CD4-positive, alpha-beta T cell treated with Interleukin-17A for 1 hour (primary cell): Measurements from ENCODE around the gene C2orf74.
"Not testable (repeated sequence)": the region's sequence is repeated elsewhere in the genome, so short reads cannot be mapped to it uniquely, and the experiment has no call there.

Experiments
- DNase-seq: peaks from one replicate; pipeline ENCODE4 v3.0.0-alpha.2; 2020

Gene C2orf74

DNA sequence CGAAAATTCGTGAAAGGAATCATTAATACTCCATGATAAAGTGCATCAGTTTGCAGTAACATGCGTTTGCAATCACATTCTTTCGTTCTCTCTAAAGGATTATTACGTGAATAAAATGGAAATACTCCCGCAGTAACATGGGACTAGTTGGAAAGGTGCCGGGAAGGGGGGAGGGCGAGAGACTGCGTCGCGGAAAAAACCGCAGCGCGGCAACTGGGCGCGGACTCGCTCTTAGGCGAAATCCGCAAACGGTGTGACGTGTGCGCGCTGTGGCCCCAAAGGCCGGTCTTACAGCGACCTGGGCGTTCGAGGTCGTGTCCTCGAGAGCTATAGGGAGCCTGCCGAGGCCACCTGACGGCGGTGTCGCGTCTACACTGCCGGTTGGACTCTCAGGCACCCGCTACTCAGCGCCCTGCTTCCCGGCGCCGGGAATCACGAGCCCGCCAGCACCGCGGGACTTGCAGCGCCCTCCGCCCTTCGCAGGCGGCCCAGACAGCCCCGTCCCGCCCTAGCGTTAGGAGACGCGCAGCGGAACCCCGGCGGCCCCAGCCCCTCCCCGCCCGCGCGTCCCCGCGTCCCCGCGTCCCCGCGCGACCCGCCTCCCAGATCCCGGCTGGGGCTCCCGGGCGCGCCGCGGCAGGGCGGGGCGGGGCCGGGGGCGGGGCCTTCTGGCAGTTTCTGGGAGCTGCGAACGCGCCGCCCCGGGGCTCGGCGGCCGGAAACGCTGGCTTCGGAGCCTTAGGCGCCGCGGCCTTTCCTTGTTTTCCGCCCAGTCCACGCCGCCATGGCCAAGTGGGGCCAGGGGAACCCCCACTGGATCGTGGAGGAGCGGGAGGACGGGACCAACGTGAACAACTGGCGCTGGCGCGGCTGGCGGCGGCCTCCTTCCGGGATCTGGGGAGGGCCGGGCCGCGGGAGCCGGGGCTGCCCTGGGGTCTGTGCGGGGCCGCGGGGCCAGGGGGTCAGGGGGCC lies 15.1 kb downstream of the C2orf74 start:
- peak; percentile 92 for DNase-seq

- peak; percentile 57 for DNase-seq
These were observed 15.9 kb downstream of the C2orf74 start for GRCh38 chr2:61177727-61178549.

DNA sequence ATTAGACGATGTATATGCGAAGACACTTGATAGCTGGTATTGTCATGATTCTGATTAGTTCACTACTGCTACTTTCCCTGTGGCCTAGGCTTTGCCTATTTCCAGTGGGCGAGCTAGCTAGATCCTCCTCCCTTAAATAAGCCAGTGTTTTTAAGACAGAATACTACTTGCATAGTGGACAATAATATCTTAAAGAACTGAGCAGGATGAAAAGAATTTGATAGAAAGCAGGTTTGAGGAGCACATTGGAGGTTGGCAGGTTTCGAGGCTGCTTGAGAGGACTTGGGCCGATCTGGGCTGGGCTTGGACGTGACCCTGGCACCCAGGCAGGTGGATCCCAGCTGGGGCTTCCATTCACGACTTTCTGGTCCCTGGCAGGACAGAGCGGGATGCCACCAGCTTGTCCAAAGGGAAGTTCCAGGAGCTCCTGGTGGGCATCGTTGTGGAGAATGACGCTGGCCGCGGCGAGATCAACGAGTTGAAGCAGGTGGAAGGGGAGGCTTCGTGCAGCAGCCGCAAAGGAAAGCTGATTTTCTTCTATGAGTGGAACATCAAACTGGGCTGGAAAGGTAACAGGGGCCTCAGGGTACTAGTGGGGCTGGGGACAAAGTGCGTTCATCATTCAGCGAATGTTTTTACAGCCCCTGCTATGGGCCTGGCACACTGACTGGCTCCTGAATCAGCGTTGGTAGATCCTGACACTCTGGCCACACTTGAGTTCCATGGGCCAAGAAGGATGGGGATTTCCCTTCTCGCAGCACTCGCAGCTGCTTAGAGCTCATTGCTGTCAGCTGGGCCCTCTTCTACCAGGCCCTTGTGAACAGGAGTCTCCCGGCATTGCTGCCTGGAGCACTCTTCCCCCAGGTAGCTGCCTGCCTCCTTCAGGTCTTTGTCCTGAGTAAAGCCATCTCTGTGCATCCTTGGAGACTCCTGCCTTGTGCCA lies 16.9 kb downstream of the C2orf74 start:
- DNase-seq: peak; percentile 29

- no peak for DNase-seq
These were observed 18.0 kb downstream of the C2orf74 start for GRCh38 chr2:61179701-61180639.

DNA sequence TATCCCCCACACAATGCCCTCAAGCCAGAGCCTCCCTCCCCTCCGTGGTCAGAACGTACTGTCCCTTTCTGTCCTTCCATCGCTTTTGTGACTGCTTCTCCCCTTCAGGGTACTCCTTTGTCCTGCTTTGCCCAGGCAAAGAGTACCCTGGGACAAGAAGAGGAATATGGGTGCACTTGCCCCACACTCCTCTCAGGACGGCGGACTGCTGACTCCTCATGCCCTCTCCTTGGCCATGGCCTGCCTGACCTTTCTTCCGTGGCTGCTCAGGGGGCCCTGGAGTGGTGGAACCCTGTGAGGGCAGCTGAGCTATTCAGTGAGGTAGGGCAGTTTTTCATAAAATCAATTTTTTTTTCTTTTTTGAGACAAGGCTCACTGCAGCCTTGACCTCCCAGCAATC lies 18.7 kb downstream of the C2orf74 start:
- no peak for DNase-seq

DNA sequence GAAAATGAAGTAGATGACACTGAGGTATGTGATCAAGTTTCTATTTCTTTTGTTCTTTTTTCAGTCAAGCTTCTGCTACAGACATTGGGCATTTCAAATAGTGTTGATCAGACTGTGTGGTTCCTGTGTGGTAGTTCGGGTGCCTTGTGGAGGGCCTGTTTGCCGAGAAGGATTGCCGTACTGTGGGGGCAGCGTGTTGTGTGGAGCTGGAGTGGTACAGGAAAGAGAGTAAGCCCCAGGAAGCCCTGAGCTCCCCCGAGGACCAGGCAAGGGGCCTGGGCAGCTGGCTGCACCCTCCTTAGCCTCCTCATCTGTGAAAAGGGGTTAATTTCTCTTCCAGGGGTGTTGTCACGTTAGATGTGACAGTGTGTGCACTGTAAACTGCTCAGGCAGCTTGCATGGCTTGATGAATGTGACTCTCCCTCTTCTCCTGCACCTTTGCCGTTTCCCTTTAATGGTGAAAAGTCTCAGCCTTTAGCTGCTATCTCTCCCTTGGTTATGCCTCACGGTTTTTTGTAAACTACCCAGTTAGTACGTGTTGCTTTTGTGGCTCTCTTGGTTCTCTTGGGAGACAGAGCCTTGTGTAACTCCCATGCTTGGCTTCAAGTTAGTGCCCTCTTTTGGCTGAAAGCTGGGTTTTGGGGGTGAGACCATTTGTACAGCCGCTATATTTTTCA lies 19.5 kb downstream of the C2orf74 start:
- no peak for DNase-seq

DNA sequence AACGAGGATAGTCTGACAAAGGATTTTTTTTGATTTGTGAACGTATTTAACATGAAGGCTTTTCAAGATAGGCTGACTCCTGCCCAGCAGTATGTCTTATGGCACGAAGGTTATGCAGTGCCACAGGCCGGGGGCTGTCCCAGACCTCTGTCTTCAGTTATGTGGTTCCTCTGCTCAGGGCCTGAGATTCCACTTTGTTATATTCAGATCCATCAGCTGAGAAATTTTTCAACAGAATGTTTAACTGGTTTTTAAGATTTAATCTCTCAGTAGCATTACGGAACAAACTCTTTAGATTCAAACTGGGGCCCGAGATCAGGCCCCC lies 20.0 kb downstream of the C2orf74 start:
- DNase-seq: no peak

DNA sequence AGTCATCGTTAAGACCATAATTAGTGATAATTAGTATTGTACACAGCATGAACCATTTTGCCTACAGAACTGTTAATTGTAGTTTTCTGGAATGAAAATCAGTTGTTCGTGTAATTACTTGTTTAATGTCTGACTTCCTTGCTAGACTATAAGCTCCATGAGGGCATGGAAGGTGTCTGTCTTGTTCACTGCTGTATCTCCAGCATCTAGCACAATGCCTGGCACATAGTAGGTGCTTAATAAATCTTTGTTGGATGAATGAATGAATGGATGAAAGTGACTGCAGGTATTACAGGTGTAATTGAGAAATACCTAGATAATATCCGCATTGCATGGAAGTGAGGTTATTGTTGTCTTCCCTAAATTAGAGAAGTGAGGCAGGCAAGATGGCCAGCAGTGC lies 21.8 kb downstream of the C2orf74 start:
- DNase-seq: no peak

DNA sequence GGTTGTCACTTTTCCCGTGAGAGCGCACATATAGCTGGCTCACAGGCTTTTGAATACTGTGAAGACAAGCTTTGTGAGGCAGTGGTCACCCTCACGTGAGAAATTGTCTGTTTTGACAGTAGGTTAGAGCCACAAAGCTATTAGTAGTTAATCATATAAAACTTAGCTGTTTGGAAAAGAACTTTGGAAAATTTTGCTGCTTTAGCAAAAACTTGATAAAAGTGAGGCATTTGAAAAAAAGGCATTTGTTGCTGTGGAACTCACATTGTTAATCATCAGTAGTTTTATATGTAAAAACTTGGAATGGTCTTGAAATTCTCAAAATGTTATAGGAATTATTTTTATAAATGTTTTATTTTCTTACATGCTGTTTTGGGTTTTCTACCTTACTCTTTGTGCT lies 22.3 kb downstream of the C2orf74 start:
- DNase-seq: no peak

DNA sequence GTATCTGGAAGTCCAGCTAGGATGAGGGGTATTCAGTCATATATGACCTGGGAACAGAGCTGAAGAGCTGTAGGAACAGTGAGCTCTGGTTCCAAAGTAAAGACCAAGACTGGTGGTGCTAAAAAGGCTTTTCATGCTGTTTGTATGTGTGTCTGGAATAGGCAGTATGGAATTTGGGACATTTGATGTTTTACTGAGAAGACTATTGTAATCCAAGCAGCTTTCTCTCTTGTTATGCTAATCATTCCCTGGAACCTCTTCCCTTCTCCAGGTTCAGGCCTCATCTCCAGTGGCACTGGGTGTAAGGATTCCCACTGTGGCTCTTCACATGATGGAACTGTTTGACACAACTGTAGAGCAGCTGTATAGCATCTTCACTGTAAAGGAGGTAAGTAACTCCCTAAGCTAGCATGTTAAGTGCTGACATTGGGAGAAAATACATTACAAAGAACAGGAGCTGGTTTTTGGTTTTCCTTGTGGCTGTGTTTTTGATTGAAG lies 23.3 kb downstream of the C2orf74 start:
- DNase-seq: no peak

- no peak for DNase-seq
These were observed 25.1 kb downstream of the C2orf74 start for GRCh38 chr2:61187085-61187484.

DNA sequence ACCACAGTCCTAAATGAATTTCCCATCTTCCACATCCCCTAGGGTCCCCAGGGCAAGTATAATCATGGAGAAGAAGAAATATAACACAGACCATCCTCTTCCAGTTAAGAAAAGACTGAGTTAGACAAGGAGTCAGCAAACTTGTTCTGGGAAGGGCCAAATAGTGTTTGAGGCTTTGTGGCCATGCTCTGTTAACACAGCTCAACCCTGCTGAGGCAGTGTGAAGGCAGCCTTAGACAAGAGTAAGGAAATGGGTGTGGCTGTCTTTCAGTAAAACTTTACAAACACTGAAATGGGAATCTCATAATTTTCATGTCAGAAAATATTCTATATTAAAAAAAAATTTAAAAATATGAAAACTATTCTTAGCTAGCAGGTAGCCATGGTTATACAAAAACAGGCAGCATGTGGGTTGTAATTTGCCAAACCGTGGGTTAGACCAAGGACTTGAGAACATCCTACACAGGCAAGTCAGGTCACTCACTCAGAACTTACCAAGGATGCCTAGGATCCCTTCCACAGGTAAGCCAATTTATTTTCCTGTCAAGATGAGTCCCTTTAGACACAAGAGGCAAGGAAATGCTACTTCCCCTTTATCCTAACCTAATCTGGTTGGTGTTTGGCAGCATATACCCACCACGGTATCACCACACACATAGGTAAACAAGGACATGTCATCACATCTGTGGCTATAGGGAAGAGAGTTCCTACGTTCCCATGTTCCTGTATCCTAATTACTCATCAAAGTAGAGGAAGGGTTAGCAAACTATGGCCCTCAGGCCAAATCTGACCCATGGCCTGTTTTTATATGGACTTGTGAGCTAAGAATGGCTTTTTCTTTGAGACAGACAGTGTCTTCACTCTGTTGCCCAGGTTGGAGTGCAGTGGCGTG lies 31.9 kb downstream of the C2orf74 start:
- peak; percentile 25 for DNase-seq

DNA sequence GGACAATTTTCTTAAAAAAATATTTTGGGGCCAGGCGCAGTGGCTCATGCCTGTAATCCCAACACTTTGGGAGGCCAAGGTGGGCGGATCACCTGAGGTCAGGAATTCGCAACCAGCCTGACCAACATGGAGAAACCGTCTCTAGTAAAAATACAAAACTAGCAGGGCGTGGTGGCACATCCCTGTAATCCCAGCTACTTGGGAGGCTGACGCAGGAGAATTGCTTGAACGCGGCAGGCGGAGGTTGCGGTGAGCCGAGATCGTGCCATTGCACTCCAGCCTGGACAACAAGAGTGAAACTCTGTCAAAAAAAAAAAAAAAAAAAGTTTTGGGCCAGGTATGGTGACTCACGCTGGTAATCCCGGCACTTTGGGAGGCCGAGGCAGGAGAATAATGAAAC lies 32.7 kb downstream of the C2orf74 start:
- not testable (repeated sequence) for DNase-seq

GRCh38 chr2:61196671-61197070 lies 34.7 kb downstream of the C2orf74 start:
- DNase-seq: no peak

- no peak for DNase-seq
These were observed 43.1 kb downstream of the C2orf74 start for GRCh38 chr2:61205132-61205531.

- DNase-seq: no peak
These were observed 48.5 kb downstream of the C2orf74 start for GRCh38 chr2:61210332-61210981.

DNA sequence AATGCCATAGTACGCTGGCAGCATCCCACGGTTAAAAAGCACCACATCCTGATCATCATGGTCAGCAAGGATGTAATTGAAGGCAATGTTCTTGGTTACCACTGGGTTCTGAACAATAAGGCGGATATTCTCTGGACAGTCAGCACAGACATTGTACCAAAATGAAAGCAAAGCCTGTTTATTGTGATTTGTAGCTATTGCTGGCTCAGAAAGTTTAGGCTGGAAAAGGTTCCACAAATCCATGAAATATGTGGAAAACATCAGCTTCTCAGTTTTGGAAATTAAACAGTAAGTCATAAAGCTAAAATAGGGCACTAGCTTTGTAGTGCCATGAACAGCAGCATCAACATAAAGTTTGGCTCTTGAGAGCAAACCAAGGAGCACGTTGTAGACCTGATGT lies 52.2 kb downstream of the C2orf74 start:
- DNase-seq: no peak
